Transverse colon (tissue), 3 donors: ENCODE measurements around the gene NPR3.

ENCODE experiments used
- EP300 ChIP-seq: sonication (generic); formaldehyde crosslinking; IDR thresholded peaks from one replicate; pipeline ENCODE4 v1.6.1; 2017; ENCODE audit warnings: antibody characterized with exemption, low read depth
- POLR2A ChIP-seq: fragments of 450-650 bp; IDR thresholded peaks from one replicate; pipeline ENCODE4 v1.6.1; 2016; ENCODE audit warnings: antibody characterized with exemption, mild to moderate bottlenecking, moderate library complexity
- TF ChIP-seq, protein P1 (sequence below), 5 experiments: fragments of 200-600 bp in 3 of 5; fragments of 450-650 bp in 2 of 5; sonication (generic) in 3 of 5; IDR thresholded peaks; 1 replicate in 2 of 5; 2 replicates in 3 of 5; pipeline ENCODE4 v1.5.1; 2016 to 2017; ENCODE audit warnings: antibody characterized with exemption in 5 of 5, inconsistent platforms in 3 of 5, mild to moderate bottlenecking in 2 of 5, moderate library complexity in 1 of 5

- TF ChIP-seq POLR2A (no peak), EP300 (no peak)
- TF ChIP-seq, protein P1, sequence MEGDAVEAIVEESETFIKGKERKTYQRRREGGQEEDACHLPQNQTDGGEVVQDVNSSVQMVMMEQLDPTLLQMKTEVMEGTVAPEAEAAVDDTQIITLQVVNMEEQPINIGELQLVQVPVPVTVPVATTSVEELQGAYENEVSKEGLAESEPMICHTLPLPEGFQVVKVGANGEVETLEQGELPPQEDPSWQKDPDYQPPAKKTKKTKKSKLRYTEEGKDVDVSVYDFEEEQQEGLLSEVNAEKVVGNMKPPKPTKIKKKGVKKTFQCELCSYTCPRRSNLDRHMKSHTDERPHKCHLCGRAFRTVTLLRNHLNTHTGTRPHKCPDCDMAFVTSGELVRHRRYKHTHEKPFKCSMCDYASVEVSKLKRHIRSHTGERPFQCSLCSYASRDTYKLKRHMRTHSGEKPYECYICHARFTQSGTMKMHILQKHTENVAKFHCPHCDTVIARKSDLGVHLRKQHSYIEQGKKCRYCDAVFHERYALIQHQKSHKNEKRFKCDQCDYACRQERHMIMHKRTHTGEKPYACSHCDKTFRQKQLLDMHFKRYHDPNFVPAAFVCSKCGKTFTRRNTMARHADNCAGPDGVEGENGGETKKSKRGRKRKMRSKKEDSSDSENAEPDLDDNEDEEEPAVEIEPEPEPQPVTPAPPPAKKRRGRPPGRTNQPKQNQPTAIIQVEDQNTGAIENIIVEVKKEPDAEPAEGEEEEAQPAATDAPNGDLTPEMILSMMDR (IDR thresholded peaks at IDR 0.05), result no peak
Observed at GRCh38 chr5:32776200-32776599, 65.1 kb downstream of the NPR3 start.
